ENCODE results near the gene ANO3. TPM values are rescaled to one million over a fixed set of nuclear protein-coding genes. Genes with fewer than 3 reads are reported as not detected.

ANO3 gene
- total and polyA plus RNA-seq, 2 donors (not counting 3 experiments of a cell fraction or from before 2014, with no cell fraction given), result not detected

DNA sequence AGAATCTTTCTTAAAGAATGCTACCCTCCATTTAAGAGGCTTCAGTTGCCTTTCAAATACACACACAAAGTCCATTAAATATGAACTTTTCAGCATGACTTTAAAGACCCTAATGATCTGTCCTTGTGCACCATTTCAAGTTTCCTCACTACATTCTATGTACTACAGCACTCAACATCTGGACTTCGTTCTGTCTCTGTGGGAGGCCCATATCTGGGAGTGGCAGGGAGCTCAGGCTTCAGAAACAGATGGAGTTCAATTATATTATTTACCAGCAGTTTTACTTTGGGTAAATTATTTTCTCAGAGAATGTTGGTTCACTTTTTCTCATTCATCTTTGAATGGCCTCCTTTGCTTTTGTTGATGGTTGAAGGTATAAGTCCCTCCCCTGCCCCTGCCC, 67.4 kb downstream of the ANO3 start:
- intact Hi-C loops (cut with micrococcal nuclease) (no loop called here), dilution Hi-C loops (cut with MboI; ENCODE audit: extremely low pct_ligation_motif_present, low sequenced_read_pairs) (no loop called here)
- TF ChIP-seq, protein P1, sequence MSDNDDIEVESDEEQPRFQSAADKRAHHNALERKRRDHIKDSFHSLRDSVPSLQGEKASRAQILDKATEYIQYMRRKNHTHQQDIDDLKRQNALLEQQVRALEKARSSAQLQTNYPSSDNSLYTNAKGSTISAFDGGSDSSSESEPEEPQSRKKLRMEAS (IDR thresholded peaks at IDR 0.05; ENCODE audit: insufficient read depth, insufficient read length), result no peak
- TF ChIP-seq JUN (IDR thresholded peaks at IDR 0.05; ENCODE audit: borderline replicate concordance, insufficient read depth, insufficient read length, low read depth) (no peak), POLR2A (IDR thresholded peaks at IDR 0.05; ENCODE audit: low read depth, low read length) (no peak), POLR2AphosphoS5 (IDR thresholded peaks at IDR 0.05; ENCODE audit: insufficient read depth, low read depth, low read length) (no peak), FOS (IDR thresholded peaks at IDR 0.05; ENCODE audit: borderline replicate concordance, insufficient read depth, low read length) (no peak), MYC (IDR thresholded peaks at IDR 0.05; ENCODE audit: low read depth, low read length) (no peak), GATA2 (IDR thresholded peaks at IDR 0.05; ENCODE audit: insufficient read depth, insufficient read length, low read depth, low read length) (no peak), EZH2 (IDR thresholded peaks at IDR 0.05; ENCODE audit: borderline replicate concordance, low read depth, low read length, severe bottlenecking) (no peak)
- TF ChIP-seq, protein P2, sequence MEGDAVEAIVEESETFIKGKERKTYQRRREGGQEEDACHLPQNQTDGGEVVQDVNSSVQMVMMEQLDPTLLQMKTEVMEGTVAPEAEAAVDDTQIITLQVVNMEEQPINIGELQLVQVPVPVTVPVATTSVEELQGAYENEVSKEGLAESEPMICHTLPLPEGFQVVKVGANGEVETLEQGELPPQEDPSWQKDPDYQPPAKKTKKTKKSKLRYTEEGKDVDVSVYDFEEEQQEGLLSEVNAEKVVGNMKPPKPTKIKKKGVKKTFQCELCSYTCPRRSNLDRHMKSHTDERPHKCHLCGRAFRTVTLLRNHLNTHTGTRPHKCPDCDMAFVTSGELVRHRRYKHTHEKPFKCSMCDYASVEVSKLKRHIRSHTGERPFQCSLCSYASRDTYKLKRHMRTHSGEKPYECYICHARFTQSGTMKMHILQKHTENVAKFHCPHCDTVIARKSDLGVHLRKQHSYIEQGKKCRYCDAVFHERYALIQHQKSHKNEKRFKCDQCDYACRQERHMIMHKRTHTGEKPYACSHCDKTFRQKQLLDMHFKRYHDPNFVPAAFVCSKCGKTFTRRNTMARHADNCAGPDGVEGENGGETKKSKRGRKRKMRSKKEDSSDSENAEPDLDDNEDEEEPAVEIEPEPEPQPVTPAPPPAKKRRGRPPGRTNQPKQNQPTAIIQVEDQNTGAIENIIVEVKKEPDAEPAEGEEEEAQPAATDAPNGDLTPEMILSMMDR (IDR thresholded peaks at IDR 0.05; ENCODE audit: extremely low read depth in 1 of 2, insufficient read depth in 1 of 2, low read depth in 1 of 2, low read length in 2 of 2), result no peak
- Histone ChIP-seq H3K4me1 (ENCODE audit: control insufficient read depth, extremely low read depth, insufficient read depth, low read length) (no peaks in the 10 kb centered on the region), H3K4me3 (replicated peaks in 1 of 3; ENCODE audit: insufficient read depth in 1 of 3, low read depth in 1 of 3, low read length in 3 of 3) (no peak overlapping the region), H3K27me3 (ENCODE audit: control insufficient read depth in 2 of 2, insufficient read depth in 2 of 2, low read length in 2 of 2) (no peaks in the 10 kb centered on the region), H4K20me1 (replicated peaks; ENCODE audit: control insufficient read depth, extremely low read depth, insufficient read depth, low read length) (no peaks in the 10 kb centered on the region), H3K9ac (replicated peaks; ENCODE audit: extremely low read depth, insufficient read depth, low read length) (no peak overlapping the region), H3K4me2 (ENCODE audit: insufficient read depth, low read length) (no peak overlapping the region), H3K9me1 (replicated peaks; ENCODE audit: control insufficient read depth, extremely low read depth, insufficient read depth, low read length) (no peaks in the 10 kb centered on the region), H3K79me2 (ENCODE audit: control insufficient read depth, insufficient read depth, low read length) (no peaks in the 10 kb centered on the region), H3K9me3 (replicated peaks; ENCODE audit: control insufficient read depth, insufficient read depth, low read length) (no peaks in the 10 kb centered on the region), H3K27ac (ENCODE audit: insufficient read depth, low read depth, low read length) (no peak overlapping the region), H3K36me3 (ENCODE audit: control insufficient read depth in 2 of 2, extremely low read depth in 1 of 2, insufficient read depth in 2 of 2, low read length in 2 of 2) (no peaks in the 10 kb centered on the region), H2AFZ (ENCODE audit: low read depth, low read length) (no peak overlapping the region)
- FAIRE-seq, result no peak
- BruUV-seq (replicated peaks), result no TSS peak
- CTCF ChIA-PET, result no interaction called here
- POLR2A ChIA-PET, result no interaction called here
- DNase-seq (ENCODE audit: low read depth, low spot score), result no peak

Data from endothelial cell of umbilical vein (primary cell).